HAP-1 (cell line): ENCODE results near the gene ROBO3.
A peak's percentile ranks its signal among the peaks of the same experiment; 100 is the strongest.

Source experiments
- DNase-seq, 2 experiments: peaks; one replicate each; pipeline ENCODE4 v3.0.0-alpha.2; 2016 to 2020; ENCODE audit warnings: low spot score in 2 of 2
- H3K27me3 ChIP-seq: fragments of 250-450 bp; sonication (Bioruptor Pico); 2 replicates; pipeline ENCODE4 v1.5.1; 2020; ENCODE audit warnings: low read depth, mild to moderate bottlenecking, moderate library complexity
- H3K36me3 ChIP-seq: fragments of 250-450 bp; sonication (Bioruptor Pico); replicated peaks from 2 replicates; pipeline ENCODE4 v1.5.1; 2020; ENCODE audit warnings: mild to moderate bottlenecking
- H3K4me1 ChIP-seq: fragments of 250-450 bp; sonication (Bioruptor Pico); 2 replicates; pipeline ENCODE4 v1.5.1; 2020; ENCODE audit warnings: mild to moderate bottlenecking
- H3K4me3 ChIP-seq: fragments of 250-450 bp; sonication (Bioruptor Pico); 2 replicates; pipeline ENCODE4 v1.5.1; 2020; ENCODE audit warnings: mild to moderate bottlenecking, moderate library complexity
- H3K9me3 ChIP-seq: fragments of 250-450 bp; sonication (Bioruptor Pico); 2 replicates; pipeline ENCODE4 v1.5.1; 2020; ENCODE audit warnings: mild to moderate bottlenecking, moderate library complexity
- in situ Hi-C: fragments of 300-500 bp; cut with MboI; formaldehyde crosslinking; loops from 3 replicates; pipeline ENCODE4 v1.14.3; 2020; ENCODE audit warnings: low sequenced_read_pairs, inconsistent platforms, mixed read lengths

Gene ROBO3

GRCh38 chr11:124863137-124863825 lies 2.0 kb upstream of the ROBO3 start:
- no peaks in the 10 kb centered on the region for H3K36me3 ChIP-seq
- no peak for DNase-seq
- H3K27me3 ChIP-seq, result peaks cover 75% of the 10 kb centered on the region
- peaks cover 3% of the 10 kb centered on the region; the same call in 1 of the 2 replicates for H3K4me1 ChIP-seq
- in situ Hi-C loops, result loop anchor here (10.0 to 25.0 kb wide), 2 partner anchors 218 to 451 kb away; partner anchors contain the start of gene OR8B4
- H3K4me3 ChIP-seq, result no peak overlapping the region
- H3K9me3 ChIP-seq, result no peaks in the 10 kb centered on the region

DNA sequence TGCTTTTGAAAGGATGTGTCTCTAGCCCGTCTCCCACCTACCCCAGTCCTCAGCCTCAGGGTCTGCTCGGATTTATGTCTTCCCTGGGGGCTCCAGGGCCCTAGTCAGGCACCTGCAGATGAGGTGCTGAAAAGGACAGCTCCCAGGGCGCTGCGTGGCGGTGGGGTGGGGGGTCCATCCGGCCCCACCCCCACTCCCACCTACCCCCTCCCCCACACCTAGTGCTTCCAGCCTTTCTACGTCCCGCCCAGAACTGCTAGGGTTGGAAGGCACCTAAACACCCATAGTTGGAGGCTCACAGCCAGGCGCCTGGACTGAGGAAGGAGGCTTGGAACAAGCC lies 1.4 kb upstream of the ROBO3 start:
- DNase-seq, result no peak
- H3K9me3 ChIP-seq, result no peaks in the 10 kb centered on the region
- H3K36me3 ChIP-seq, result no peaks in the 10 kb centered on the region
- peaks cover 3% of the 10 kb centered on the region; the same call in 1 of the 2 replicates for H3K4me1 ChIP-seq
- in situ Hi-C loops, result loop anchor here (10.0 to 25.0 kb wide), 2 partner anchors 219 to 451 kb away; partner anchors contain the start of gene OR8B4
- peaks cover 80% of the 10 kb centered on the region for H3K27me3 ChIP-seq
- H3K4me3 ChIP-seq, result no peak overlapping the region

DNA sequence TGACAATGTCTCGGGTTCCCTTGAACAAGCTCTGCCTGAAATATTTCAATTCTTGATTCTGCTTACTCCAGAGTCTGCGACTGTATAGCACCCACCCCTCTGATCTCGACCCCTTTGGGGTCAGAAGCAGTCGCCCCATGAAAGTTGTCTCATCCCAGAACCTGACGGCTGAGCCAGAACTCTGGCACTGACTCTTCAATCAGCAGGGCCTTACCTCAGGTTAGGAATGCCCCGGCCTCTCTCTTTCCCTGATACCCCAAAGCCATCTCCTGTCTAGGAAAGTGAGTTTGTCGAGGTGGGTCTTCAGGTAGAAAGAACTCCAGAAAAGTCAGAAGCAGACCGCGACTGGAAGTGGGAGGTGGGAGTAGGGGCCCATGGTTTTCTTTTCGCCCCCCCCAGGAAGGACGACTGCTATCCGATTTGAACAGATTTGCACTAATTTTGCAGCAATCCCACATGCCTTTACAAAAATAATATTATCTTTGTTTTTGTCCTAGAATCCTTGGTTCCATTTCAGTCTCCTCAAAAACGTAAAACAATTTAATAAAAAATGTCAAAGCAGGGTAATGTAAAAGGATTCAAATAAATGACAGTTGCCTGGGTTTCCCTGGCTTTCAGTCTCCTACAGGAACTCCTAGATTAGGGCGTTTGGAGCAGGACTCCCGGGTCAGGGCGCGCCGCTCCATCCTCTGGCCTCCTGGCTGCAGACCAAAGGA lies 898 bp upstream of the ROBO3 start:
- Histone ChIP-seq H3K9me3 (no peaks in the 10 kb centered on the region), H3K4me3 (no peak overlapping the region), H3K27me3 (peaks cover 83% of the 10 kb centered on the region), H3K36me3 (no peaks in the 10 kb centered on the region), H3K4me1 (peaks cover 3% of the 10 kb centered on the region; the same call in 1 of the 2 replicates)
- in situ Hi-C loops, result loop anchor here (10.0 to 25.0 kb wide), 2 partner anchors 220 to 452 kb away; partner anchors contain the start of gene OR8B4
- DNase-seq, result no peak

DNA sequence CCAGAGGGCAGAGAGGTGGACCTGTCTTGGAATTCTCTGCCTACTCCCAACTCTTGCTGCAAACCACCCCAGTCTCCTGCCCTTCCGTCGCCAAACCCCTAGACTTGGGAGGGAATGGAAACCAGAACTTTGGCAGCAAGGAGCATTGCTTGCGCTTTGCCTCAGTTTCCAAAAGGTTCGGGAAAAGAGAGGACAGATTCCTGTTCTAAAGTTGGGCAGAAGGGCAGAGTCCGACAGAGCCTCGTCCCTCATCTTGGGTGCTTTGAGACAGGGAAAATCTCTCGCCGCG lies 396 bp upstream of the ROBO3 start:
- peaks cover 84% of the 10 kb centered on the region for H3K27me3 ChIP-seq

DNA sequence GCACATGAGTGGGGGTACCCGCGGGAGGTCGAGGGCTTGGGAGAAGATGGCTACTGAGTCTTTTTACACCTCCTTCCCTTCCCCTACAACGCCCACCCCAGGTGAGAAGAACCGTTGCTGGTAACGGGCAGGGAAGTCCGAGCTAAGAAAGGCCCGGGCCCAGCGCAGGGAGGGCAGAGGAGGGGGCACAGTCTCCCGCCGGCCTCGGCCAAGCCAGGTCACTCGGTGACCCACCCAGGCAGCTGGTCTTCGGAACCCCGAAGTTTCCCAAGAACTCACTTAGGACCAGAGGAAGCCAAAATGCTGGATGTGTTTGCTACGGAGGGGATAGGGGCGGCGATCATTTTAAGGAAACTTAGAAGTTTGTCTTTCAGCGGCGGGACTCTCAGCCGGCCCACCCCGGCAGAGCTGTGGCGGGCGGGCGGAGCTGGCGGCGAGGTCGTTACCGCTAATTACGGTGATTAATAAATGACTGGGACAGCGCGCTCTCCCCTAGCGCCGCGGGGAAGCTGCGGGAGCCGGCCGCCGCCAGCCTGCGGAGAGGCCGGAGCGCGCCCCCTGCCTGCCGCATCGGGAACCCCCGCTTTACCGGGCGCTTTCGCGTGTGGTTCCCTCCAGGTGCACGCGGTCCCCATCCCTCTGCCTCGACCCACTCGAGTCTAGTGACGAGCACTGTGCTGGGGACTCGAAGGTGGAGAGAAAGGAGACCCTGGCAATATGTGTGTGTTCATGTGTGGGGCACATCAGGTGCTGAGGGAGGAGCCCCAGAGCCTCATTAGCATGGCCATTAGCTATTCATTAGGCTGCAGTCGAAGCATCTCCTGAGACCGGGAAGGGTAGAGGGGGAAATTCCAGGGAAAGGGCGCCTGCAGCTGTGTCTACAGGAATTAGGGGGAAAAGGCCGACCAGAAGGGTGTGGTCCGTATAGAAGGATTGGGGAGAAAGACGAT lies 945 bp downstream of the ROBO3 start:
- Histone ChIP-seq H3K27me3 (peaks cover 93% of the 10 kb centered on the region), H3K9me3 (no peaks in the 10 kb centered on the region), H3K4me3 (peak overlapping the region; percentile 8), H3K36me3 (no peaks in the 10 kb centered on the region), H3K4me1 (peaks cover 3% of the 10 kb centered on the region; the same call in 1 of the 2 replicates)
- in situ Hi-C loops, result loop anchor here (10.0 to 25.0 kb wide), 2 partner anchors 221 to 454 kb away; partner anchors contain the start of gene OR8B4
- peak in 1 of 2 experiments; percentile 73 for DNase-seq

More for the DNA sequence above, 396 bp upstream of the ROBO3 start:
- in situ Hi-C loops, result loop anchor here (10.0 to 25.0 kb wide), 2 partner anchors 220 to 453 kb away; partner anchors contain the start of gene OR8B4
- peaks cover 3% of the 10 kb centered on the region; the same call in 1 of the 2 replicates for H3K4me1 ChIP-seq
- no peak for DNase-seq
- no peaks in the 10 kb centered on the region for H3K9me3 ChIP-seq
- no peak overlapping the region for H3K4me3 ChIP-seq
- no peaks in the 10 kb centered on the region for H3K36me3 ChIP-seq

- peak; percentile 35 to 58 for DNase-seq
- peaks cover 92% of the 10 kb centered on the region for H3K27me3 ChIP-seq
- no peaks in the 10 kb centered on the region for H3K9me3 ChIP-seq
- H3K36me3 ChIP-seq, result no peaks in the 10 kb centered on the region
- H3K4me1 ChIP-seq, result peaks cover 3% of the 10 kb centered on the region; the same call in 1 of the 2 replicates
- in situ Hi-C loops, result loop anchor here (10.0 to 25.0 kb wide), 2 partner anchors 223 to 455 kb away; partner anchors contain the start of gene OR8B4
- H3K4me3 ChIP-seq, result no peak overlapping the region
These were observed 2.5 kb downstream of the ROBO3 start for GRCh38 chr11:124867700-124868099.

- Histone ChIP-seq H3K27me3 (peaks cover 86% of the 10 kb centered on the region), H3K9me3 (no peaks in the 10 kb centered on the region), H3K4me3 (no peak overlapping the region), H3K4me1 (peaks cover 3% of the 10 kb centered on the region; the same call in 1 of the 2 replicates), H3K36me3 (no peaks in the 10 kb centered on the region)
- DNase-seq, result no peak
- in situ Hi-C loops, result loop anchor here (10.0 to 25.0 kb wide), 2 partner anchors 224 to 456 kb away; partner anchors contain the start of gene OR8B4
These were observed 3.4 kb downstream of the ROBO3 start for GRCh38 chr11:124868331-124869274.

GRCh38 chr11:124869331-124869730 lies 4.1 kb downstream of the ROBO3 start:
- peaks cover 81% of the 10 kb centered on the region for H3K27me3 ChIP-seq
- no peak overlapping the region for H3K4me3 ChIP-seq
- H3K4me1 ChIP-seq, result peaks cover 3% of the 10 kb centered on the region; the same call in 1 of the 2 replicates
- no peaks in the 10 kb centered on the region for H3K36me3 ChIP-seq
- no peak for DNase-seq
- no peaks in the 10 kb centered on the region for H3K9me3 ChIP-seq
- in situ Hi-C loops, result loop anchor here (10.0 to 25.0 kb wide), 2 partner anchors 225 to 457 kb away; partner anchors contain the start of gene OR8B4

- DNase-seq, result no peak
- Histone ChIP-seq H3K27me3 (peaks cover 75% of the 10 kb centered on the region), H3K4me3 (no peak overlapping the region), H3K4me1 (peaks cover 3% of the 10 kb centered on the region; the same call in 1 of the 2 replicates), H3K36me3 (no peaks in the 10 kb centered on the region), H3K9me3 (no peaks in the 10 kb centered on the region)
- in situ Hi-C loops, result loop anchor here (10.0 to 25.0 kb wide), 2 partner anchors 225 to 458 kb away; partner anchors contain the start of gene OR8B4
These were observed 4.7 kb downstream of the ROBO3 start for GRCh38 chr11:124869856-124870387.

DNA sequence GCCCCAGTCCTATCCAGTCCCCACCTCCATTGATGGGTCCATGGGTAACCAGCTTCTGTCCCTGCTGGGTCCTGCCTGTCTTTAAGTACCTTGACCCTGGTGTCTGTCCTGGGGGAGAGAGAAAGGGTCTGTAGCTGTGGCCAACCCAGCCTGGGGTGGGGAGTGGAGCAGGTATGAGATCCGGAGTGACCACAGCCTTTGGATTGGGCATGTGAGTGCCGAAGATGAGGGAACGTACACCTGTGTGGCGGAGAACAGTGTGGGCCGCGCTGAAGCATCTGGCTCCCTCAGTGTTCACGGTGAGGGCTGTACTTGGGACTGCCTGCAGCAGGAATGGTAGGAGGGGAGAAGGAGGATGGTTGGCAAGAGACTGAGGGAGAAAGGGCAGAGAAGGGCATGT lies 5.2 kb downstream of the ROBO3 start:
- in situ Hi-C loops, result loop anchor here (25.0 kb wide), 1 partner anchor 458 kb away; the partner anchor contains the start of gene OR8B4
- Histone ChIP-seq H3K36me3 (no peaks in the 10 kb centered on the region), H3K27me3 (peaks cover 70% of the 10 kb centered on the region), H3K4me3 (no peak overlapping the region), H3K9me3 (no peaks in the 10 kb centered on the region), H3K4me1 (peaks cover 3% of the 10 kb centered on the region; the same call in 1 of the 2 replicates)
- no peak for DNase-seq

DNA sequence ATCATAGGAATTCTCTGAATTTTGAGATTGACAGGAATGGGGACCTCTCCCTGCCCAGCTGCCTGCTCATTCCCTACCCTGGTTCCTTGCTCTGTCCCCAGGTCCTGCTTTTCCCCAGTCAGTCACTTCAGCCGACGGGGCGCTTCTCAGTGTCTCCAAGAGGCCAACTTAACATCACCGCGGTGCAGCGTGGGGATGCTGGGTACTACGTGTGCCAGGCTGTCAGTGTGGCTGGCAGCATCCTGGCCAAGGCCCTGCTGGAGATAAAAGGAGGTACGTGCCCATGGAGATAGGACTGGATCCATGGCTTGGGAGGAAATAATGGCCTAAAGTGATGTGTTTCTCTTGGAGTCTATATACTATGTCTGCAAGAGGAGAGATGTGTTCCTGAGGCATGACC lies 7.0 kb downstream of the ROBO3 start:
- in situ Hi-C loops, result loop anchor here (25.0 kb wide), 1 partner anchor 460 kb away; the partner anchor contains the start of gene OR8B4
- Histone ChIP-seq H3K9me3 (no peaks in the 10 kb centered on the region), H3K4me3 (no peak overlapping the region), H3K4me1 (peaks cover 4% of the 10 kb centered on the region), H3K27me3 (peaks cover 51% of the 10 kb centered on the region), H3K36me3 (no peaks in the 10 kb centered on the region)
- DNase-seq, result no peak

GRCh38 chr11:124872741-124873140 lies 7.5 kb downstream of the ROBO3 start:
- Histone ChIP-seq H3K4me3 (no peak overlapping the region), H3K36me3 (no peaks in the 10 kb centered on the region), H3K27me3 (peaks cover 49% of the 10 kb centered on the region), H3K4me1 (peaks cover 4% of the 10 kb centered on the region), H3K9me3 (no peaks in the 10 kb centered on the region)
- in situ Hi-C loops, result loop anchor here (25.0 kb wide), 1 partner anchor 460 kb away; the partner anchor contains the start of gene OR8B4
- DNase-seq, result no peak
